GM23338 (cell line): Measurements from ENCODE around the gene DRD4. TPM values are rescaled to one million over a fixed set of nuclear protein-coding genes. Genes with fewer than 3 reads are reported as not detected.

ENCODE experiments used
- ATAC-seq: fragments of 200-7000 bp; cut with Tn5 transposase; 3 replicates; pipeline ENCODE4 v1.9.1; 2020
- DNase-seq: peaks from one replicate; pipeline ENCODE4 v3.0.0-alpha.2; 2015; ENCODE audit warnings: low spot score
- H2AFZ ChIP-seq: fragments of 200-600 bp; sonication (generic); 2 replicates; pipeline ENCODE4 v1.8.0; 2016; ENCODE audit warnings: antibody characterized with exemption, mild to moderate bottlenecking, moderate library complexity
- H3F3A ChIP-seq: fragments of 200-600 bp; sonication (generic); replicated peaks from 2 replicates; pipeline ENCODE4 v1.8.0; 2017; ENCODE audit warnings: antibody characterized with exemption, mixed run types, low read depth
- H3K27ac ChIP-seq: fragments of 200-600 bp; sonication (generic); 2 replicates; pipeline ENCODE4 v1.6.1; 2016; ENCODE audit warnings: low read depth
- H3K27me3 ChIP-seq: fragments of 200-600 bp; sonication (generic); 2 replicates; pipeline ENCODE4 v1.8.0; 2016; ENCODE audit warnings: mild to moderate bottlenecking, mixed run types, moderate library complexity; ENCODE audit not compliant: insufficient read depth
- H3K36me3 ChIP-seq: fragments of 200-600 bp; sonication (generic); 2 replicates; pipeline ENCODE4 v1.8.0; 2016; ENCODE audit warnings: mild to moderate bottlenecking; ENCODE audit not compliant: insufficient read depth
- H3K4me1 ChIP-seq: fragments of 200-600 bp; sonication (generic); 2 replicates; pipeline ENCODE4 v1.8.0; 2016; ENCODE audit warnings: mild to moderate bottlenecking, moderate library complexity; ENCODE audit not compliant: insufficient read depth
- H3K4me2 ChIP-seq: fragments of 200-600 bp; sonication (generic); 2 replicates; pipeline ENCODE4 v1.7.1; 2017; ENCODE audit warnings: mixed run types
- H3K4me3 ChIP-seq: fragments of 200-600 bp; sonication (generic); 2 replicates; pipeline ENCODE4 v1.6.1; 2016; ENCODE audit warnings: mixed run types
- H3K79me2 ChIP-seq: fragments of 200-600 bp; sonication (generic); replicated peaks from 2 replicates; pipeline ENCODE4 v1.8.0; 2017; ENCODE audit warnings: mild to moderate bottlenecking; ENCODE audit not compliant: insufficient read depth
- H3K9me2 ChIP-seq: fragments of 200-600 bp; sonication (generic); 2 replicates; pipeline ENCODE4 v1.8.0; 2017; ENCODE audit not compliant: insufficient read depth
- H4K20me1 ChIP-seq: fragments of 200-600 bp; sonication (generic); replicated peaks from 2 replicates; pipeline ENCODE4 v1.8.0; 2017; ENCODE audit warnings: mild to moderate bottlenecking; ENCODE audit not compliant: insufficient read depth
- H3K27ac Mint-ChIP-seq: 2 replicates; pipeline ENCODE4 v1.8.0; 2020; ENCODE audit warnings: inconsistent platforms, mild to moderate bottlenecking, moderate library complexity, mixed read lengths
- H3K27me3 Mint-ChIP-seq: 3 replicates; pipeline ENCODE4 v1.8.0; 2022; ENCODE audit warnings: low read depth, mild to moderate bottlenecking, moderate library complexity, mixed read lengths, inconsistent platforms; ENCODE audit not compliant: insufficient read depth, poor library complexity
- H3K36me3 Mint-ChIP-seq: 3 replicates; pipeline ENCODE4 v1.8.0; 2021; ENCODE audit warnings: low read depth, mild to moderate bottlenecking, inconsistent platforms, moderate library complexity, mixed read lengths
- H3K4me1 Mint-ChIP-seq: 3 replicates; pipeline ENCODE4 v1.8.0; 2020; ENCODE audit warnings: mild to moderate bottlenecking, inconsistent platforms, mixed read lengths
- H3K4me3 Mint-ChIP-seq: 3 replicates; pipeline ENCODE4 v1.8.0; 2021; ENCODE audit warnings: moderate library complexity, mild to moderate bottlenecking, inconsistent platforms, mixed read lengths
- H3K9me3 Mint-ChIP-seq: 3 replicates; pipeline ENCODE4 v1.8.0; 2020; ENCODE audit warnings: moderate library complexity, mild to moderate bottlenecking, inconsistent platforms, mixed read lengths
- CREB1 ChIP-seq: fragments of 250-450 bp; sonication (Bioruptor Pico); IDR thresholded peaks from 2 replicates; pipeline ENCODE4 v1.5.0; 2020; ENCODE audit warnings: low read depth, mild to moderate bottlenecking, moderate library complexity
- EZH2 ChIP-seq: fragments of 200-600 bp; sonication (generic); IDR thresholded peaks from one replicate; pipeline ENCODE4 v1.8.0; 2017; ENCODE audit warnings: antibody characterized with exemption, mild to moderate bottlenecking, low read depth; ENCODE audit not compliant: unreplicated experiment
- EZH2phosphoT487 ChIP-seq: fragments of 200-600 bp; sonication (generic); IDR thresholded peaks from one replicate; pipeline ENCODE4 v1.8.1; 2018; ENCODE audit warnings: antibody characterized with exemption; ENCODE audit not compliant: unreplicated experiment
- JUNB ChIP-seq: IDR thresholded peaks from one replicate; pipeline ENCODE4 v1.6.1; 2016; ENCODE audit warnings: antibody characterized with exemption; ENCODE audit not compliant: unreplicated experiment
- NANOG ChIP-seq: IDR thresholded peaks from 2 replicates; pipeline ENCODE4 v1.6.1; 2016; ENCODE audit warnings: antibody characterized with exemption, borderline replicate concordance
- POLR2AphosphoS5 ChIP-seq: IDR thresholded peaks from 2 replicates; pipeline ENCODE4 v1.6.1; 2016; ENCODE audit warnings: antibody characterized with exemption, low read depth
- ZNF114 ChIP-seq: fragments of 250-450 bp; sonication (Bioruptor Pico); IDR thresholded peaks from 2 replicates; pipeline ENCODE4 v1.5.0; 2020; ENCODE audit warnings: mild to moderate bottlenecking, moderate library complexity
- ZNF331 ChIP-seq: fragments of 250-450 bp; sonication (Bioruptor Pico); IDR thresholded peaks from 2 replicates; pipeline ENCODE4 v1.5.0; 2020; ENCODE audit warnings: low read depth, mild to moderate bottlenecking, moderate library complexity
- polyA plus RNA-seq: library from polyadenylated mRNA; unstranded; fragments of >200 nt; fragmentation: Nextera tagmentation; extraction: Ambion mirVana; gene quantifications from 2 replicates; pipeline ENCODE4 v1.2.1, GENCODE V29; 2016
- total RNA-seq: library from RNA; depleted of rRNA; stranded (reverse); fragments of >200 nt; shearing (Covaris generic); gene quantifications from 2 replicates; pipeline ENCODE4 v1.2.3, GENCODE V29; 2014
- TF ChIP-seq, protein P1 (sequence below): fragments of 250-450 bp; sonication (Bioruptor Pico); IDR thresholded peaks from 2 replicates; pipeline ENCODE4 v1.5.0; 2020; ENCODE audit warnings: mild to moderate bottlenecking, moderate library complexity
- TF ChIP-seq, protein P2 (sequence below): IDR thresholded peaks from 2 replicates; pipeline ENCODE4 v1.6.1; 2016; ENCODE audit warnings: antibody characterized with exemption
- TF ChIP-seq, protein P3 (sequence below), 2 experiments: fragments of 200-600 bp in 1 of 2; sonication (generic) in 1 of 2; conservative IDR thresholded peaks; 2 replicates each; pipeline versions ENCODE4 v1.5.1 to v1.6.1; 2016 to 2017; ENCODE audit warnings: antibody characterized with exemption in 2 of 2, low read depth in 2 of 2, mild to moderate bottlenecking in 2 of 2, moderate library complexity in 1 of 2
- TF ChIP-seq, protein P4 (sequence below): IDR thresholded peaks from one replicate; pipeline ENCODE4 v1.6.1; 2018; ENCODE audit warnings: antibody characterized with exemption; ENCODE audit not compliant: unreplicated experiment

Gene DRD4
- total and polyA plus RNA-seq, 2 experiments from 2014 or later: 1.0 to 1.8 TPM

DNA sequence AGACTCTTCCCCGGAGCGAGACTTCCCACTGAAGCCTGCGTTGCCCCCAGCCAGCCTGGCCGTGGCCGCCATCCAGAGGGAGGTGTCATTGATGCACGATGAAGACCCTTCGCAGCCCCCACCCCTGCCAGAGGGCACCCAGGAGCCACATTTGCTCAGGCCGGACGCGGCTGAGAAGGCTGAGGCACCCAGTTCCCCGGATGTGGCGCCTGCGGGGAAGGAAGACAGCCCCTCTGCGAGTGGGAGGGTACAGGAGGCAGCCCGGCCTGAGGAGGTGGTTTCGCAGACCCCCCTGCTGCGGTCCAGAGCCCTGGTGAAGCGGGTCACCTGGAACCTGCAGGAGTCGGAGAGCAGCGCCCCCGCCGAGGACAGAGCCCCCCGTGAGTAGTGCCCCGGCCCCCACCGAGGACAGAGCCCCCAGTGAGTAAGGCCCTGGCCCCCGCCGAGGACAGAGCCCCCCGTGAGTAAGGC lies 27.7 kb upstream of the DRD4 start (continued):
- TF ChIP-seq, protein P1, sequence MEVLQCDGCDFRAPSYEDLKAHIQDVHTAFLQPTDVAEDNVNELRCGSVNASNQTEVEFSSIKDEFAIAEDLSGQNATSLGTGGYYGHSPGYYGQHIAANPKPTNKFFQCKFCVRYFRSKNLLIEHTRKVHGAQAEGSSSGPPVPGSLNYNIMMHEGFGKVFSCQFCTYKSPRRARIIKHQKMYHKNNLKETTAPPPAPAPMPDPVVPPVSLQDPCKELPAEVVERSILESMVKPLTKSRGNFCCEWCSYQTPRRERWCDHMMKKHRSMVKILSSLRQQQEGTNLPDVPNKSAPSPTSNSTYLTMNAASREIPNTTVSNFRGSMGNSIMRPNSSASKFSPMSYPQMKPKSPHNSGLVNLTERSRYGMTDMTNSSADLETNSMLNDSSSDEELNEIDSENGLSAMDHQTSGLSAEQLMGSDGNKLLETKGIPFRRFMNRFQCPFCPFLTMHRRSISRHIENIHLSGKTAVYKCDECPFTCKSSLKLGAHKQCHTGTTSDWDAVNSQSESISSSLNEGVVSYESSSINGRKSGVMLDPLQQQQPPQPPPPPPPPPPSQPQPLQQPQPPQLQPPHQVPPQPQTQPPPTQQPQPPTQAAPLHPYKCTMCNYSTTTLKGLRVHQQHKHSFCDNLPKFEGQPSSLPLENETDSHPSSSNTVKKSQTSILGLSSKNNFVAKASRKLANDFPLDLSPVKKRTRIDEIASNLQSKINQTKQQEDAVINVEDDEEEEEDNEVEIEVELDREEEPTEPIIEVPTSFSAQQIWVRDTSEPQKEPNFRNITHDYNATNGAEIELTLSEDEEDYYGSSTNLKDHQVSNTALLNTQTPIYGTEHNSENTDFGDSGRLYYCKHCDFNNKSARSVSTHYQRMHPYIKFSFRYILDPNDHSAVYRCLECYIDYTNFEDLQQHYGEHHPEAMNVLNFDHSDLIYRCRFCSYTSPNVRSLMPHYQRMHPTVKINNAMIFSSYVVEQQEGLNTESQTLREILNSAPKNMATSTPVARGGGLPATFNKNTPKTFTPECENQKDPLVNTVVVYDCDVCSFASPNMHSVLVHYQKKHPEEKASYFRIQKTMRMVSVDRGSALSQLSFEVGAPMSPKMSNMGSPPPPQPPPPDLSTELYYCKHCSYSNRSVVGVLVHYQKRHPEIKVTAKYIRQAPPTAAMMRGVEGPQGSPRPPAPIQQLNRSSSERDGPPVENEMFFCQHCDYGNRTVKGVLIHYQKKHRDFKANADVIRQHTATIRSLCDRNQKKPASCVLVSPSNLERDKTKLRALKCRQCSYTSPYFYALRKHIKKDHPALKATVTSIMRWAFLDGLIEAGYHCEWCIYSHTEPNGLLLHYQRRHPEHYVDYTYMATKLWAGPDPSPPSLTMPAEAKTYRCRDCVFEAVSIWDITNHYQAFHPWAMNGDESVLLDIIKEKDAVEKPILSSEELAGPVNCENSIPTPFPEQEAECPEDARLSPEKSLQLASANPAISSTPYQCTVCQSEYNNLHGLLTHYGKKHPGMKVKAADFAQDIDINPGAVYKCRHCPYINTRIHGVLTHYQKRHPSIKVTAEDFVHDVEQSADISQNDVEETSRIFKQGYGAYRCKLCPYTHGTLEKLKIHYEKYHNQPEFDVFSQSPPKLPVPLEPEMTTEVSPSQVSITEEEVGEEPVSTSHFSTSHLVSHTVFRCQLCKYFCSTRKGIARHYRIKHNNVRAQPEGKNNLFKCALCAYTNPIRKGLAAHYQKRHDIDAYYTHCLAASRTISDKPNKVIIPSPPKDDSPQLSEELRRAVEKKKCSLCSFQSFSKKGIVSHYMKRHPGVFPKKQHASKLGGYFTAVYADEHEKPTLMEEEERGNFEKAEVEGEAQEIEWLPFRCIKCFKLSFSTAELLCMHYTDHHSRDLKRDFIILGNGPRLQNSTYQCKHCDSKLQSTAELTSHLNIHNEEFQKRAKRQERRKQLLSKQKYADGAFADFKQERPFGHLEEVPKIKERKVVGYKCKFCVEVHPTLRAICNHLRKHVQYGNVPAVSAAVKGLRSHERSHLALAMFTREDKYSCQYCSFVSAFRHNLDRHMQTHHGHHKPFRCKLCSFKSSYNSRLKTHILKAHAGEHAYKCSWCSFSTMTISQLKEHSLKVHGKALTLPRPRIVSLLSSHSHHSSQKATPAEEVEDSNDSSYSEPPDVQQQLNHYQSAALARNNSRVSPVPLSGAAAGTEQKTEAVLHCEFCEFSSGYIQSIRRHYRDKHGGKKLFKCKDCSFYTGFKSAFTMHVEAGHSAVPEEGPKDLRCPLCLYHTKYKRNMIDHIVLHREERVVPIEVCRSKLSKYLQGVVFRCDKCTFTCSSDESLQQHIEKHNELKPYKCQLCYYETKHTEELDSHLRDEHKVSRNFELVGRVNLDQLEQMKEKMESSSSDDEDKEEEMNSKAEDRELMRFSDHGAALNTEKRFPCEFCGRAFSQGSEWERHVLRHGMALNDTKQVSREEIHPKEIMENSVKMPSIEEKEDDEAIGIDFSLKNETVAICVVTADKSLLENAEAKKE: no peak
- TF ChIP-seq, protein P2, sequence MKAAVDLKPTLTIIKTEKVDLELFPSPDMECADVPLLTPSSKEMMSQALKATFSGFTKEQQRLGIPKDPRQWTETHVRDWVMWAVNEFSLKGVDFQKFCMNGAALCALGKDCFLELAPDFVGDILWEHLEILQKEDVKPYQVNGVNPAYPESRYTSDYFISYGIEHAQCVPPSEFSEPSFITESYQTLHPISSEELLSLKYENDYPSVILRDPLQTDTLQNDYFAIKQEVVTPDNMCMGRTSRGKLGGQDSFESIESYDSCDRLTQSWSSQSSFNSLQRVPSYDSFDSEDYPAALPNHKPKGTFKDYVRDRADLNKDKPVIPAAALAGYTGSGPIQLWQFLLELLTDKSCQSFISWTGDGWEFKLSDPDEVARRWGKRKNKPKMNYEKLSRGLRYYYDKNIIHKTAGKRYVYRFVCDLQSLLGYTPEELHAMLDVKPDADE: no peak
- TF ChIP-seq ZNF331 (CRISPR knock-in tag): no peak

DNA sequence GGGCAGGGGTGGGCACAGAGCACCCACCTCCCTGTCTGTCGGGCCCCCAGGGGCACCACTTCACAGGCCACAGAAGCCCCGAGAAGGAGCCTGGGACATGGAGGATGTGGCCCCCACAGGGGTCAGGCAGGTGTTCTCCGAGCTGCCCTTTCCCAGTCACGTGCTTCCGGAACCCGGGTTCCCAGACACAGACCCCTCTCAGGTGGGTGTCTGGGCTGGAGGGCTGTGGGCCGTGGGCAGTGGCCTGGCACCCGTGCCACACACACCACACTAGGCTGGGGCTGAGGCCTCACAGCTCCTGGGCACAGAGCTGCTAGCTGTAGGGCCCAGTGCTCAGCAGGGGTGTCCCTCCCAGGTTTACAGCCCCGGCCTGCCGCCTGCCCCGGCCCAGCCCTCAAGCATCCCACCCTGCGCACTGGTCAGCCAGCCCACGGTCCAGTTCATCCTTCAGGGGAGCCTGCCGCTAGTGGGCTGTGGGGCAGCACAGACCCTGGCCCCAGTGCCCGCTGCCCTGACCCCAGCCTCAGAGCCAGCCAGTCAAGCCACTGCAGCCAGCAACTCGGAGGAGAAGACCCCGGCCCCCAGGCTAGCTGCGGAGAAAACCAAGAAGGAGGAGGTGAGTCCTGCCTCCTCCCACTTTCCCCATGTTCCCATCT lies 26.8 kb upstream of the DRD4 start:
- 0 out of 2 replicates have a peak, but pooled peaks cover 7% of the 10 kb centered on the region for H3K36me3 ChIP-seq
- H3K4me3 Mint-ChIP-seq: no peak overlapping the region
- DNase-seq: no peak
- TF ChIP-seq EZH2: no peak
- TF ChIP-seq ZNF114 (CRISPR knock-in tag): no peak
- TF ChIP-seq JUNB: no peak
- TF ChIP-seq, protein P3, sequence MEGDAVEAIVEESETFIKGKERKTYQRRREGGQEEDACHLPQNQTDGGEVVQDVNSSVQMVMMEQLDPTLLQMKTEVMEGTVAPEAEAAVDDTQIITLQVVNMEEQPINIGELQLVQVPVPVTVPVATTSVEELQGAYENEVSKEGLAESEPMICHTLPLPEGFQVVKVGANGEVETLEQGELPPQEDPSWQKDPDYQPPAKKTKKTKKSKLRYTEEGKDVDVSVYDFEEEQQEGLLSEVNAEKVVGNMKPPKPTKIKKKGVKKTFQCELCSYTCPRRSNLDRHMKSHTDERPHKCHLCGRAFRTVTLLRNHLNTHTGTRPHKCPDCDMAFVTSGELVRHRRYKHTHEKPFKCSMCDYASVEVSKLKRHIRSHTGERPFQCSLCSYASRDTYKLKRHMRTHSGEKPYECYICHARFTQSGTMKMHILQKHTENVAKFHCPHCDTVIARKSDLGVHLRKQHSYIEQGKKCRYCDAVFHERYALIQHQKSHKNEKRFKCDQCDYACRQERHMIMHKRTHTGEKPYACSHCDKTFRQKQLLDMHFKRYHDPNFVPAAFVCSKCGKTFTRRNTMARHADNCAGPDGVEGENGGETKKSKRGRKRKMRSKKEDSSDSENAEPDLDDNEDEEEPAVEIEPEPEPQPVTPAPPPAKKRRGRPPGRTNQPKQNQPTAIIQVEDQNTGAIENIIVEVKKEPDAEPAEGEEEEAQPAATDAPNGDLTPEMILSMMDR (conservative IDR thresholded peaks at IDR 0.05; ENCODE audit: low read depth in 2 of 2): no peak
- TF ChIP-seq, protein P4, sequence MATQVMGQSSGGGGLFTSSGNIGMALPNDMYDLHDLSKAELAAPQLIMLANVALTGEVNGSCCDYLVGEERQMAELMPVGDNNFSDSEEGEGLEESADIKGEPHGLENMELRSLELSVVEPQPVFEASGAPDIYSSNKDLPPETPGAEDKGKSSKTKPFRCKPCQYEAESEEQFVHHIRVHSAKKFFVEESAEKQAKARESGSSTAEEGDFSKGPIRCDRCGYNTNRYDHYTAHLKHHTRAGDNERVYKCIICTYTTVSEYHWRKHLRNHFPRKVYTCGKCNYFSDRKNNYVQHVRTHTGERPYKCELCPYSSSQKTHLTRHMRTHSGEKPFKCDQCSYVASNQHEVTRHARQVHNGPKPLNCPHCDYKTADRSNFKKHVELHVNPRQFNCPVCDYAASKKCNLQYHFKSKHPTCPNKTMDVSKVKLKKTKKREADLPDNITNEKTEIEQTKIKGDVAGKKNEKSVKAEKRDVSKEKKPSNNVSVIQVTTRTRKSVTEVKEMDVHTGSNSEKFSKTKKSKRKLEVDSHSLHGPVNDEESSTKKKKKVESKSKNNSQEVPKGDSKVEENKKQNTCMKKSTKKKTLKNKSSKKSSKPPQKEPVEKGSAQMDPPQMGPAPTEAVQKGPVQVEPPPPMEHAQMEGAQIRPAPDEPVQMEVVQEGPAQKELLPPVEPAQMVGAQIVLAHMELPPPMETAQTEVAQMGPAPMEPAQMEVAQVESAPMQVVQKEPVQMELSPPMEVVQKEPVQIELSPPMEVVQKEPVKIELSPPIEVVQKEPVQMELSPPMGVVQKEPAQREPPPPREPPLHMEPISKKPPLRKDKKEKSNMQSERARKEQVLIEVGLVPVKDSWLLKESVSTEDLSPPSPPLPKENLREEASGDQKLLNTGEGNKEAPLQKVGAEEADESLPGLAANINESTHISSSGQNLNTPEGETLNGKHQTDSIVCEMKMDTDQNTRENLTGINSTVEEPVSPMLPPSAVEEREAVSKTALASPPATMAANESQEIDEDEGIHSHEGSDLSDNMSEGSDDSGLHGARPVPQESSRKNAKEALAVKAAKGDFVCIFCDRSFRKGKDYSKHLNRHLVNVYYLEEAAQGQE: no peak
- TF ChIP-seq ZNF331 (CRISPR knock-in tag): no peak
- TF ChIP-seq EZH2phosphoT487: no peak
- no peak for TF ChIP-seq POLR2AphosphoS5
- TF ChIP-seq NANOG: no peak
- no peak for TF ChIP-seq CREB1

More for the DNA sequence above, 26.8 kb upstream of the DRD4 start:
- Histone ChIP-seq H3F3A (peaks cover 33% of the 10 kb centered on the region), H4K20me1 (peaks cover 18% of the 10 kb centered on the region; the same call in 1 of the 2 replicates), H3K4me2 (no peak overlapping the region), H2AFZ (no peak overlapping the region), H3K4me1 (peaks cover 4% of the 10 kb centered on the region; the same call in 1 of the 2 replicates), H3K27me3 (no peaks in the 10 kb centered on the region), H3K4me3 (no peak overlapping the region), H3K79me2 (no peaks in the 10 kb centered on the region), H3K9me2 (no peaks in the 10 kb centered on the region), H3K27ac (no peak overlapping the region)
- no peaks in the 10 kb centered on the region for H3K9me3 Mint-ChIP-seq
- H3K36me3 Mint-ChIP-seq: peaks cover 41% of the 10 kb centered on the region
- peaks cover 9% of the 10 kb centered on the region for H3K27me3 Mint-ChIP-seq
- peaks cover 5% of the 10 kb centered on the region for H3K4me1 Mint-ChIP-seq
- no peak for ATAC-seq
- no peak overlapping the region for H3K27ac Mint-ChIP-seq
